Gastroesophageal sphincter (tissue), 3 donors: ENCODE data around the gene YPEL1.

Source experiments
- EP300 ChIP-seq: sonication (generic); formaldehyde crosslinking; IDR thresholded peaks from one replicate; pipeline ENCODE4 v1.6.1; 2017; ENCODE audit warnings: antibody characterized with exemption, mild to moderate bottlenecking
- POLR2A ChIP-seq, 2 donors: fragments of 450-650 bp; IDR thresholded peaks; one replicate each; pipeline ENCODE4 v1.6.1; 2017; ENCODE audit warnings: antibody characterized with exemption in 2 of 2, mild to moderate bottlenecking in 2 of 2, moderate library complexity in 1 of 2
- POLR2AphosphoS5 ChIP-seq: sonication (generic); formaldehyde crosslinking; IDR thresholded peaks from one replicate; pipeline ENCODE4 v1.6.1; 2017; ENCODE audit warnings: antibody characterized with exemption
- TF ChIP-seq, protein P1 (sequence below), 4 experiments: fragments of 200-600 bp in 2 of 4; fragments of 450-650 bp in 2 of 4; sonication (generic) in 1 of 4; IDR thresholded peaks; one replicate each; pipeline ENCODE4 v1.5.1; 2017 to 2019; ENCODE audit warnings: antibody characterized with exemption in 4 of 4, mild to moderate bottlenecking in 2 of 4, moderate library complexity in 2 of 4

DNA sequence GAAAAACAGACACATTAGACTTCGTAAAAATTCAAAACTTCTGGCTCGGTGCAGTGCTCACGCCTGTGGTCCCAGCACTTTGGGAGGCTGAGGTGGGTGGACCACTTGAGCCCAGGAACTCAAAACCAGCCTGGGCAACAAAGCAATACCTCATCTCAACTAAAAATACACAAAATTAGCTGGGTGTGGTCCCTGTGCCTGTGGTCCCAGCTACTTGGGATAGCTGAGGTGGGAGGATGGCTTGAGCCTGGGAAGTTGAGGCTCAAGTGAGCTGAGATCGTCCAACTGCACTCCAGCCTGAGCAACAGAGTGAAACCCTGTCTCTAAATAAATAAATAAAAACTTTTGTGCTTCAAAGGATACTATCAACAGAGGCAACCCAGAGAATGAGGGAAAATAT is 23.7 kb downstream of the YPEL1 start:
- TF ChIP-seq, protein P1, sequence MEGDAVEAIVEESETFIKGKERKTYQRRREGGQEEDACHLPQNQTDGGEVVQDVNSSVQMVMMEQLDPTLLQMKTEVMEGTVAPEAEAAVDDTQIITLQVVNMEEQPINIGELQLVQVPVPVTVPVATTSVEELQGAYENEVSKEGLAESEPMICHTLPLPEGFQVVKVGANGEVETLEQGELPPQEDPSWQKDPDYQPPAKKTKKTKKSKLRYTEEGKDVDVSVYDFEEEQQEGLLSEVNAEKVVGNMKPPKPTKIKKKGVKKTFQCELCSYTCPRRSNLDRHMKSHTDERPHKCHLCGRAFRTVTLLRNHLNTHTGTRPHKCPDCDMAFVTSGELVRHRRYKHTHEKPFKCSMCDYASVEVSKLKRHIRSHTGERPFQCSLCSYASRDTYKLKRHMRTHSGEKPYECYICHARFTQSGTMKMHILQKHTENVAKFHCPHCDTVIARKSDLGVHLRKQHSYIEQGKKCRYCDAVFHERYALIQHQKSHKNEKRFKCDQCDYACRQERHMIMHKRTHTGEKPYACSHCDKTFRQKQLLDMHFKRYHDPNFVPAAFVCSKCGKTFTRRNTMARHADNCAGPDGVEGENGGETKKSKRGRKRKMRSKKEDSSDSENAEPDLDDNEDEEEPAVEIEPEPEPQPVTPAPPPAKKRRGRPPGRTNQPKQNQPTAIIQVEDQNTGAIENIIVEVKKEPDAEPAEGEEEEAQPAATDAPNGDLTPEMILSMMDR (IDR thresholded peaks at IDR 0.05): no peak
- no peak for TF ChIP-seq POLR2AphosphoS5
- TF ChIP-seq POLR2A (IDR thresholded peaks at IDR 0.05): no peak
- no peak for TF ChIP-seq EP300
